GM23338 (cell line): Measurements from ENCODE around the gene GLCE. TPM values are rescaled to one million over a fixed set of nuclear protein-coding genes. Genes with fewer than 3 reads are reported as not detected.

Source experiments
- ATAC-seq: fragments of 200-7000 bp; cut with Tn5 transposase; 3 replicates; pipeline ENCODE4 v1.9.1; 2020
- DNase-seq: peaks from one replicate; pipeline ENCODE4 v3.0.0-alpha.2; 2015; ENCODE audit warnings: low spot score
- H2AFZ ChIP-seq: fragments of 200-600 bp; sonication (generic); 2 replicates; pipeline ENCODE4 v1.8.0; 2016; ENCODE audit warnings: antibody characterized with exemption, mild to moderate bottlenecking, moderate library complexity
- H3F3A ChIP-seq: fragments of 200-600 bp; sonication (generic); replicated peaks from 2 replicates; pipeline ENCODE4 v1.8.0; 2017; ENCODE audit warnings: antibody characterized with exemption, mixed run types, low read depth
- H3K27ac ChIP-seq: fragments of 200-600 bp; sonication (generic); 2 replicates; pipeline ENCODE4 v1.6.1; 2016; ENCODE audit warnings: low read depth
- H3K27me3 ChIP-seq: fragments of 200-600 bp; sonication (generic); 2 replicates; pipeline ENCODE4 v1.8.0; 2016; ENCODE audit warnings: mild to moderate bottlenecking, mixed run types, moderate library complexity; ENCODE audit not compliant: insufficient read depth
- H3K36me3 ChIP-seq: fragments of 200-600 bp; sonication (generic); 2 replicates; pipeline ENCODE4 v1.8.0; 2016; ENCODE audit warnings: mild to moderate bottlenecking; ENCODE audit not compliant: insufficient read depth
- H3K4me1 ChIP-seq: fragments of 200-600 bp; sonication (generic); 2 replicates; pipeline ENCODE4 v1.8.0; 2016; ENCODE audit warnings: mild to moderate bottlenecking, moderate library complexity; ENCODE audit not compliant: insufficient read depth
- H3K4me2 ChIP-seq: fragments of 200-600 bp; sonication (generic); 2 replicates; pipeline ENCODE4 v1.7.1; 2017; ENCODE audit warnings: mixed run types
- H3K4me3 ChIP-seq: fragments of 200-600 bp; sonication (generic); 2 replicates; pipeline ENCODE4 v1.6.1; 2016; ENCODE audit warnings: mixed run types
- H3K79me2 ChIP-seq: fragments of 200-600 bp; sonication (generic); replicated peaks from 2 replicates; pipeline ENCODE4 v1.8.0; 2017; ENCODE audit warnings: mild to moderate bottlenecking; ENCODE audit not compliant: insufficient read depth
- H3K9me2 ChIP-seq: fragments of 200-600 bp; sonication (generic); 2 replicates; pipeline ENCODE4 v1.8.0; 2017; ENCODE audit not compliant: insufficient read depth
- H4K20me1 ChIP-seq: fragments of 200-600 bp; sonication (generic); replicated peaks from 2 replicates; pipeline ENCODE4 v1.8.0; 2017; ENCODE audit warnings: mild to moderate bottlenecking; ENCODE audit not compliant: insufficient read depth
- H3K27ac Mint-ChIP-seq: 2 replicates; pipeline ENCODE4 v1.8.0; 2020; ENCODE audit warnings: inconsistent platforms, mild to moderate bottlenecking, moderate library complexity, mixed read lengths
- H3K27me3 Mint-ChIP-seq: 3 replicates; pipeline ENCODE4 v1.8.0; 2022; ENCODE audit warnings: low read depth, mild to moderate bottlenecking, moderate library complexity, mixed read lengths, inconsistent platforms; ENCODE audit not compliant: insufficient read depth, poor library complexity
- H3K36me3 Mint-ChIP-seq: 3 replicates; pipeline ENCODE4 v1.8.0; 2021; ENCODE audit warnings: low read depth, mild to moderate bottlenecking, inconsistent platforms, moderate library complexity, mixed read lengths
- H3K4me1 Mint-ChIP-seq: 3 replicates; pipeline ENCODE4 v1.8.0; 2020; ENCODE audit warnings: mild to moderate bottlenecking, inconsistent platforms, mixed read lengths
- H3K4me3 Mint-ChIP-seq: 3 replicates; pipeline ENCODE4 v1.8.0; 2021; ENCODE audit warnings: moderate library complexity, mild to moderate bottlenecking, inconsistent platforms, mixed read lengths
- H3K9me3 Mint-ChIP-seq: 3 replicates; pipeline ENCODE4 v1.8.0; 2020; ENCODE audit warnings: moderate library complexity, mild to moderate bottlenecking, inconsistent platforms, mixed read lengths
- CREB1 ChIP-seq: fragments of 250-450 bp; sonication (Bioruptor Pico); IDR thresholded peaks from 2 replicates; pipeline ENCODE4 v1.5.0; 2020; ENCODE audit warnings: low read depth, mild to moderate bottlenecking, moderate library complexity
- CTCF ChIP-seq, 2 experiments: fragments of 200-600 bp in 1 of 2; sonication (generic) in 1 of 2; conservative IDR thresholded peaks; 2 replicates each; pipeline versions ENCODE4 v1.5.1 to v1.6.1; 2016 to 2017; ENCODE audit warnings: antibody characterized with exemption in 2 of 2, low read depth in 2 of 2, mild to moderate bottlenecking in 2 of 2, moderate library complexity in 1 of 2
- EZH2 ChIP-seq: fragments of 200-600 bp; sonication (generic); IDR thresholded peaks from one replicate; pipeline ENCODE4 v1.8.0; 2017; ENCODE audit warnings: antibody characterized with exemption, mild to moderate bottlenecking, low read depth; ENCODE audit not compliant: unreplicated experiment
- EZH2phosphoT487 ChIP-seq: fragments of 200-600 bp; sonication (generic); IDR thresholded peaks from one replicate; pipeline ENCODE4 v1.8.1; 2018; ENCODE audit warnings: antibody characterized with exemption; ENCODE audit not compliant: unreplicated experiment
- JUNB ChIP-seq: IDR thresholded peaks from one replicate; pipeline ENCODE4 v1.6.1; 2016; ENCODE audit warnings: antibody characterized with exemption; ENCODE audit not compliant: unreplicated experiment
- NANOG ChIP-seq: IDR thresholded peaks from 2 replicates; pipeline ENCODE4 v1.6.1; 2016; ENCODE audit warnings: antibody characterized with exemption, borderline replicate concordance
- POLR2AphosphoS5 ChIP-seq: IDR thresholded peaks from 2 replicates; pipeline ENCODE4 v1.6.1; 2016; ENCODE audit warnings: antibody characterized with exemption, low read depth
- REST ChIP-seq: IDR thresholded peaks from one replicate; pipeline ENCODE4 v1.6.1; 2018; ENCODE audit warnings: antibody characterized with exemption; ENCODE audit not compliant: unreplicated experiment
- STAT1 ChIP-seq: IDR thresholded peaks from one replicate; pipeline ENCODE4 v1.6.1; 2016; ENCODE audit warnings: antibody characterized with exemption; ENCODE audit not compliant: unreplicated experiment
- ZNF114 ChIP-seq: fragments of 250-450 bp; sonication (Bioruptor Pico); IDR thresholded peaks from 2 replicates; pipeline ENCODE4 v1.5.0; 2020; ENCODE audit warnings: mild to moderate bottlenecking, moderate library complexity
- ZNF331 ChIP-seq: fragments of 250-450 bp; sonication (Bioruptor Pico); IDR thresholded peaks from 2 replicates; pipeline ENCODE4 v1.5.0; 2020; ENCODE audit warnings: low read depth, mild to moderate bottlenecking, moderate library complexity
- polyA plus RNA-seq: library from polyadenylated mRNA; unstranded; fragments of >200 nt; fragmentation: Nextera tagmentation; extraction: Ambion mirVana; gene quantifications from 2 replicates; pipeline ENCODE4 v1.2.1, GENCODE V29; 2016
- total RNA-seq: library from RNA; depleted of rRNA; stranded (reverse); fragments of >200 nt; shearing (Covaris generic); gene quantifications from 2 replicates; pipeline ENCODE4 v1.2.3, GENCODE V29; 2014
- TF ChIP-seq, protein P1 (sequence below): fragments of 250-450 bp; sonication (Bioruptor Pico); IDR thresholded peaks from 2 replicates; pipeline ENCODE4 v1.5.0; 2020; ENCODE audit warnings: mild to moderate bottlenecking, moderate library complexity
- TF ChIP-seq, protein P2 (sequence below): IDR thresholded peaks from 2 replicates; pipeline ENCODE4 v1.6.1; 2016; ENCODE audit warnings: antibody characterized with exemption

The GLCE gene
- total and polyA plus RNA-seq, 2 experiments from 2014 or later, result 7.5 to 15.5 TPM

DNA sequence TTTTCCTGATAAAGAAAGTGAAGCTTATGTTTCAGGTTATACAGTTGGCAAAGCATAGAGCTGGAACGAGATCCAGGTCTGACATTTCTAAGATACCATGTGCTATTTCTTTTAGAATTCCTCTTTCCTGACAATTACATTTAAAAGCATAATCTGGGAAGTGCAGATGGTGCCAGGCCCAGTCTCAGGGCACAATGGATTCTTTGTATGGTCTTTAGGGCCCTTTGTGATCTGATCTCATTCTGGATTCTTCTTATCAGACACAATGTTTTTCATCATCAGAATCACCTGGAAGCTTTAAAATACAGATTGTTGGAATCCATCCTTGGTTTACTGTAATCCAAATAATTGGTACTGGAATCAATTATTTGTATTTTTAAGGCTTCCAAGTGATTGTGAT is 18.6 kb upstream of the GLCE start:
- H4K20me1 ChIP-seq, result no peaks in the 10 kb centered on the region
- H3K27ac Mint-ChIP-seq, result no peak overlapping the region
- DNase-seq (no peak), ATAC-seq (no peak)
- no peak overlapping the region for H3K4me3 ChIP-seq
- TF ChIP-seq STAT1, result no peak
- TF ChIP-seq NANOG, result no peak
- TF ChIP-seq ZNF114 (CRISPR knock-in tag), result no peak
- TF ChIP-seq ZNF331, result no peak
- no peak for TF ChIP-seq JUNB
- TF ChIP-seq EZH2phosphoT487, result no peak
- TF ChIP-seq, protein P1, sequence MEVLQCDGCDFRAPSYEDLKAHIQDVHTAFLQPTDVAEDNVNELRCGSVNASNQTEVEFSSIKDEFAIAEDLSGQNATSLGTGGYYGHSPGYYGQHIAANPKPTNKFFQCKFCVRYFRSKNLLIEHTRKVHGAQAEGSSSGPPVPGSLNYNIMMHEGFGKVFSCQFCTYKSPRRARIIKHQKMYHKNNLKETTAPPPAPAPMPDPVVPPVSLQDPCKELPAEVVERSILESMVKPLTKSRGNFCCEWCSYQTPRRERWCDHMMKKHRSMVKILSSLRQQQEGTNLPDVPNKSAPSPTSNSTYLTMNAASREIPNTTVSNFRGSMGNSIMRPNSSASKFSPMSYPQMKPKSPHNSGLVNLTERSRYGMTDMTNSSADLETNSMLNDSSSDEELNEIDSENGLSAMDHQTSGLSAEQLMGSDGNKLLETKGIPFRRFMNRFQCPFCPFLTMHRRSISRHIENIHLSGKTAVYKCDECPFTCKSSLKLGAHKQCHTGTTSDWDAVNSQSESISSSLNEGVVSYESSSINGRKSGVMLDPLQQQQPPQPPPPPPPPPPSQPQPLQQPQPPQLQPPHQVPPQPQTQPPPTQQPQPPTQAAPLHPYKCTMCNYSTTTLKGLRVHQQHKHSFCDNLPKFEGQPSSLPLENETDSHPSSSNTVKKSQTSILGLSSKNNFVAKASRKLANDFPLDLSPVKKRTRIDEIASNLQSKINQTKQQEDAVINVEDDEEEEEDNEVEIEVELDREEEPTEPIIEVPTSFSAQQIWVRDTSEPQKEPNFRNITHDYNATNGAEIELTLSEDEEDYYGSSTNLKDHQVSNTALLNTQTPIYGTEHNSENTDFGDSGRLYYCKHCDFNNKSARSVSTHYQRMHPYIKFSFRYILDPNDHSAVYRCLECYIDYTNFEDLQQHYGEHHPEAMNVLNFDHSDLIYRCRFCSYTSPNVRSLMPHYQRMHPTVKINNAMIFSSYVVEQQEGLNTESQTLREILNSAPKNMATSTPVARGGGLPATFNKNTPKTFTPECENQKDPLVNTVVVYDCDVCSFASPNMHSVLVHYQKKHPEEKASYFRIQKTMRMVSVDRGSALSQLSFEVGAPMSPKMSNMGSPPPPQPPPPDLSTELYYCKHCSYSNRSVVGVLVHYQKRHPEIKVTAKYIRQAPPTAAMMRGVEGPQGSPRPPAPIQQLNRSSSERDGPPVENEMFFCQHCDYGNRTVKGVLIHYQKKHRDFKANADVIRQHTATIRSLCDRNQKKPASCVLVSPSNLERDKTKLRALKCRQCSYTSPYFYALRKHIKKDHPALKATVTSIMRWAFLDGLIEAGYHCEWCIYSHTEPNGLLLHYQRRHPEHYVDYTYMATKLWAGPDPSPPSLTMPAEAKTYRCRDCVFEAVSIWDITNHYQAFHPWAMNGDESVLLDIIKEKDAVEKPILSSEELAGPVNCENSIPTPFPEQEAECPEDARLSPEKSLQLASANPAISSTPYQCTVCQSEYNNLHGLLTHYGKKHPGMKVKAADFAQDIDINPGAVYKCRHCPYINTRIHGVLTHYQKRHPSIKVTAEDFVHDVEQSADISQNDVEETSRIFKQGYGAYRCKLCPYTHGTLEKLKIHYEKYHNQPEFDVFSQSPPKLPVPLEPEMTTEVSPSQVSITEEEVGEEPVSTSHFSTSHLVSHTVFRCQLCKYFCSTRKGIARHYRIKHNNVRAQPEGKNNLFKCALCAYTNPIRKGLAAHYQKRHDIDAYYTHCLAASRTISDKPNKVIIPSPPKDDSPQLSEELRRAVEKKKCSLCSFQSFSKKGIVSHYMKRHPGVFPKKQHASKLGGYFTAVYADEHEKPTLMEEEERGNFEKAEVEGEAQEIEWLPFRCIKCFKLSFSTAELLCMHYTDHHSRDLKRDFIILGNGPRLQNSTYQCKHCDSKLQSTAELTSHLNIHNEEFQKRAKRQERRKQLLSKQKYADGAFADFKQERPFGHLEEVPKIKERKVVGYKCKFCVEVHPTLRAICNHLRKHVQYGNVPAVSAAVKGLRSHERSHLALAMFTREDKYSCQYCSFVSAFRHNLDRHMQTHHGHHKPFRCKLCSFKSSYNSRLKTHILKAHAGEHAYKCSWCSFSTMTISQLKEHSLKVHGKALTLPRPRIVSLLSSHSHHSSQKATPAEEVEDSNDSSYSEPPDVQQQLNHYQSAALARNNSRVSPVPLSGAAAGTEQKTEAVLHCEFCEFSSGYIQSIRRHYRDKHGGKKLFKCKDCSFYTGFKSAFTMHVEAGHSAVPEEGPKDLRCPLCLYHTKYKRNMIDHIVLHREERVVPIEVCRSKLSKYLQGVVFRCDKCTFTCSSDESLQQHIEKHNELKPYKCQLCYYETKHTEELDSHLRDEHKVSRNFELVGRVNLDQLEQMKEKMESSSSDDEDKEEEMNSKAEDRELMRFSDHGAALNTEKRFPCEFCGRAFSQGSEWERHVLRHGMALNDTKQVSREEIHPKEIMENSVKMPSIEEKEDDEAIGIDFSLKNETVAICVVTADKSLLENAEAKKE (CRISPR knock-in tag), result no peak
- TF ChIP-seq CTCF (conservative IDR thresholded peaks at IDR 0.05; ENCODE audit: low read depth in 2 of 2), result no peak
- TF ChIP-seq EZH2, result no peak
- no peak for TF ChIP-seq REST
- TF ChIP-seq CREB1 (CRISPR knock-in tag), result no peak
- TF ChIP-seq, protein P2, sequence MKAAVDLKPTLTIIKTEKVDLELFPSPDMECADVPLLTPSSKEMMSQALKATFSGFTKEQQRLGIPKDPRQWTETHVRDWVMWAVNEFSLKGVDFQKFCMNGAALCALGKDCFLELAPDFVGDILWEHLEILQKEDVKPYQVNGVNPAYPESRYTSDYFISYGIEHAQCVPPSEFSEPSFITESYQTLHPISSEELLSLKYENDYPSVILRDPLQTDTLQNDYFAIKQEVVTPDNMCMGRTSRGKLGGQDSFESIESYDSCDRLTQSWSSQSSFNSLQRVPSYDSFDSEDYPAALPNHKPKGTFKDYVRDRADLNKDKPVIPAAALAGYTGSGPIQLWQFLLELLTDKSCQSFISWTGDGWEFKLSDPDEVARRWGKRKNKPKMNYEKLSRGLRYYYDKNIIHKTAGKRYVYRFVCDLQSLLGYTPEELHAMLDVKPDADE, result no peak
- no peak for TF ChIP-seq POLR2AphosphoS5
- H3K79me2 ChIP-seq, result no peaks in the 10 kb centered on the region
- no peaks in the 10 kb centered on the region for H3K36me3 Mint-ChIP-seq
- no peak overlapping the region for H3K4me2 ChIP-seq
- peaks cover 6% of the 10 kb centered on the region for H3K27me3 Mint-ChIP-seq
- peaks cover 20% of the 10 kb centered on the region for H3K4me1 Mint-ChIP-seq
- H3K4me1 ChIP-seq, result peaks cover 6% of the 10 kb centered on the region; the same call in 1 of the 2 replicates
- H3K9me3 Mint-ChIP-seq, result no peaks in the 10 kb centered on the region
- 0 out of 2 replicates have a peak, but pooled peaks cover 6% of the 10 kb centered on the region for H3F3A ChIP-seq
- H3K9me2 ChIP-seq, result 0 out of 2 replicates have a peak, but pooled peaks cover 2% of the 10 kb centered on the region
- H3K27me3 ChIP-seq, result no peaks in the 10 kb centered on the region
- no peak overlapping the region for H2AFZ ChIP-seq
- no peaks in the 10 kb centered on the region for H3K36me3 ChIP-seq
- no peak overlapping the region for H3K4me3 Mint-ChIP-seq
- H3K27ac ChIP-seq, result no peak overlapping the region
